ENCODE measurements around the gene MS4A15.

GRCh38 chr11:60780774-60781173 lies 24.1 kb downstream of the MS4A15 start:
- TF ChIP-seq JUN (IDR thresholded peaks at IDR 0.05) (no peak), MAFK (IDR thresholded peaks at IDR 0.05; ENCODE audit: partially characterized antibody) (no peak), CTCF (IDR thresholded peaks at IDR 0.05) (no peak), POLR2A (IDR thresholded peaks at IDR 0.05; ENCODE audit: low read length) (no peak), ESRRA (IDR thresholded peaks at IDR 0.05; ENCODE audit: borderline replicate concordance, low read length) (no peak), RFX5 (IDR thresholded peaks at IDR 0.05) (no peak), JUNB (IDR thresholded peaks at IDR 0.05) (no peak), TFCP2L1 (CRISPR knock-in tag; IDR thresholded peaks at IDR 0.05) (no peak), MAZ (IDR thresholded peaks at IDR 0.05; ENCODE audit: borderline replicate concordance, low read depth, low read length) (no peak)

All from A549 (cell line).